Vagina (tissue), 2 donors: ENCODE results near the gene ZNF221. TPM values are rescaled to one million over a fixed set of nuclear protein-coding genes. Genes with fewer than 3 reads are reported as not detected.

Experiments
- DNase-seq, 2 donors: peaks; one replicate each; pipeline ENCODE4 v3.0.0-alpha.2; 2017; ENCODE audit errors: extremely low spot score in 2 of 2
- H3K27ac ChIP-seq: fragments of 200-600 bp; sonication (generic); one replicate; pipeline ENCODE4 v1.5.1; 2019
- H3K27me3 ChIP-seq: fragments of 200-600 bp; sonication (generic); one replicate; pipeline ENCODE4 v1.5.1; 2019
- H3K36me3 ChIP-seq, 2 donors: fragments of 200-600 bp; sonication (generic); one replicate each; pipeline ENCODE4 v1.5.1; 2017 to 2019
- H3K4me1 ChIP-seq: fragments of 200-600 bp; sonication (generic); one replicate; pipeline ENCODE4 v1.5.1; 2019
- H3K4me3 ChIP-seq, 2 donors: fragments of 200-600 bp; sonication (generic); 1 replicate in 1 of 2; 2 replicates in 1 of 2; pipeline ENCODE4 v1.5.1; 2016 to 2019
- H3K9me3 ChIP-seq: fragments of 200-600 bp; sonication (generic); one replicate; pipeline ENCODE4 v1.5.1; 2019
- POLR2A ChIP-seq, 2 donors: fragments of 450-650 bp; IDR thresholded peaks; one replicate each; pipeline ENCODE4 v1.6.1; 2017; ENCODE audit warnings: antibody characterized with exemption in 2 of 2, mild to moderate bottlenecking in 2 of 2, moderate library complexity in 2 of 2
- POLR2AphosphoS5 ChIP-seq, 2 donors: sonication (generic); formaldehyde crosslinking; IDR thresholded peaks; one replicate each; pipeline ENCODE4 v1.9.0; 2017; ENCODE audit warnings: antibody characterized with exemption in 2 of 2, mild to moderate bottlenecking in 2 of 2, low read depth in 1 of 2; ENCODE audit not compliant: insufficient read depth in 1 of 2
- intact Hi-C: fragments of 100-400 bp; cut with DNase I; formaldehyde crosslinking; loops from one replicate; pipeline ENCODE4 v1.15.1; 2023
- small RNA-seq: library from RNA; depleted of rRNA; stranded (forward); fragments of <200 nt; gene quantifications from one replicate; pipeline ENCODE3, GENCODE V24; 2016
- total RNA-seq: library from RNA; depleted of rRNA; stranded (reverse); fragments of >200 nt; gene quantifications from one replicate; pipeline ENCODE4 v1.2.3, GENCODE V29; 2016
- TF ChIP-seq, protein P1 (sequence below), 3 experiments: fragments of 450-650 bp in 2 of 3; fragments of 200-600 bp in 1 of 3; sonication (generic) in 1 of 3; IDR thresholded peaks; one replicate each; pipeline ENCODE4 v1.5.1; 2017 to 2019; ENCODE audit warnings: antibody characterized with exemption in 3 of 3, mild to moderate bottlenecking in 2 of 3, moderate library complexity in 2 of 3

Gene ZNF221
- total RNA-seq, 1 donor from 2014 or later, result 2.7 TPM

- peaks cover 13% of the 10 kb centered on the region for H3K4me1 ChIP-seq
- H3K27ac ChIP-seq, result no peak overlapping the region
- peaks cover 31% of the 10 kb centered on the region for H3K9me3 ChIP-seq
- intact Hi-C loops, result no loop called here
- no peak for TF ChIP-seq POLR2AphosphoS5 (IDR thresholded peaks at IDR 0.05; ENCODE audit: insufficient read depth in 1 of 2, low read depth in 1 of 2)
- no peak for TF ChIP-seq POLR2A (IDR thresholded peaks at IDR 0.05)
- TF ChIP-seq, protein P1, sequence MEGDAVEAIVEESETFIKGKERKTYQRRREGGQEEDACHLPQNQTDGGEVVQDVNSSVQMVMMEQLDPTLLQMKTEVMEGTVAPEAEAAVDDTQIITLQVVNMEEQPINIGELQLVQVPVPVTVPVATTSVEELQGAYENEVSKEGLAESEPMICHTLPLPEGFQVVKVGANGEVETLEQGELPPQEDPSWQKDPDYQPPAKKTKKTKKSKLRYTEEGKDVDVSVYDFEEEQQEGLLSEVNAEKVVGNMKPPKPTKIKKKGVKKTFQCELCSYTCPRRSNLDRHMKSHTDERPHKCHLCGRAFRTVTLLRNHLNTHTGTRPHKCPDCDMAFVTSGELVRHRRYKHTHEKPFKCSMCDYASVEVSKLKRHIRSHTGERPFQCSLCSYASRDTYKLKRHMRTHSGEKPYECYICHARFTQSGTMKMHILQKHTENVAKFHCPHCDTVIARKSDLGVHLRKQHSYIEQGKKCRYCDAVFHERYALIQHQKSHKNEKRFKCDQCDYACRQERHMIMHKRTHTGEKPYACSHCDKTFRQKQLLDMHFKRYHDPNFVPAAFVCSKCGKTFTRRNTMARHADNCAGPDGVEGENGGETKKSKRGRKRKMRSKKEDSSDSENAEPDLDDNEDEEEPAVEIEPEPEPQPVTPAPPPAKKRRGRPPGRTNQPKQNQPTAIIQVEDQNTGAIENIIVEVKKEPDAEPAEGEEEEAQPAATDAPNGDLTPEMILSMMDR (IDR thresholded peaks at IDR 0.05), result no peak
- DNase-seq, result no peak
- no peak overlapping the region for H3K4me3 ChIP-seq
- no peaks in the 10 kb centered on the region for H3K27me3 ChIP-seq
- H3K36me3 ChIP-seq, result peaks cover 26 to 63% of the 10 kb centered on the region in 2 donors
Measured at GRCh38 chr19:44007473-44007872, 56.4 kb downstream of the ZNF221 start.

DNA sequence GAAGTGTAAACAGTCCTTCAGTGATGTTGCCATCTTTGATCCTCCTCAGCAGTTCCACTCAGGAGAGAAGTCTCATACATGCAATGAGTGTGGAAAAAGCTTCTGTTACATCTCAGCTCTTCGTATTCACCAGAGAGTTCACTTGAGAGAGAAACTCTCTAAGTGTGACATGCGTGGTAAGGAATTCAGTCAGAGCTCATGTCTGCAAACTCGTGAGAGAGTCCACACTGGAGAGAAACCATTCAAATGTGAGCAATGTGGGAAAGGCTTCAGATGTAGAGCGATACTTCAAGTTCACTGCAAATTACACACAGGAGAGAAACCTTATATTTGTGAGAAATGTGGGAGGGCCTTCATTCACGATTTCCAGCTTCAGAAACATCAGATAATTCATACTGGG, 59.4 kb downstream of the ZNF221 start:
- DNase-seq, result no peak
- Histone ChIP-seq H3K27me3 (no peaks in the 10 kb centered on the region), H3K27ac (no peak overlapping the region), H3K4me3 (no peak overlapping the region), H3K4me1 (no peaks in the 10 kb centered on the region), H3K9me3 (peaks cover 42% of the 10 kb centered on the region), H3K36me3 (peaks cover 26 to 67% of the 10 kb centered on the region in 2 donors)
- intact Hi-C loops, result no loop called here
- TF ChIP-seq POLR2AphosphoS5 (IDR thresholded peaks at IDR 0.05; ENCODE audit: insufficient read depth in 1 of 2, low read depth in 1 of 2) (no peak), POLR2A (IDR thresholded peaks at IDR 0.05) (no peak)

Small RNAs within 50 kb of the gene (small RNA-seq; reads per million reads assigned to genes)
- gene AC006213.5, result not detected

Other genes with a start within 250 kb of the ZNF221 start
- not detected for gene IRGC, start 235.2 kb upstream of the ZNF221 start, total RNA-seq
- 56.5 TPM for gene SMG9, start 196.3 kb upstream of the ZNF221 start, total RNA-seq
- 16.2 TPM for gene KCNN4, start 170.3 kb upstream of the ZNF221 start, total RNA-seq
- 3.7 TPM for gene LYPD5, start 148.8 kb upstream of the ZNF221 start, total RNA-seq
- 7.9 TPM for gene ZNF283, start 123.9 kb upstream of the ZNF221 start, total RNA-seq
- gene ZNF404, start 67.3 kb upstream of the ZNF221 start, total RNA-seq, result 0.49 TPM
- gene ZNF45, start 15.9 kb upstream of the ZNF221 start, total RNA-seq, result 8.8 TPM
- 8.3 TPM for gene ZNF155, start 33.0 kb downstream of the ZNF221 start, total RNA-seq
- gene ZNF230, start 51.7 kb downstream of the ZNF221 start, total RNA-seq, result 2.0 TPM
- gene ZNF222, start 74.2 kb downstream of the ZNF221 start, total RNA-seq, result 1.7 TPM
- gene ZNF223, start 100.8 kb downstream of the ZNF221 start, total RNA-seq, result 17.7 TPM
- gene ZNF284, start 120.9 kb downstream of the ZNF221 start, total RNA-seq, result 2.2 TPM
- gene ZNF224, start 143.1 kb downstream of the ZNF221 start, total RNA-seq, result 11.8 TPM
- 3.7 TPM for gene ZNF225, start 162.2 kb downstream of the ZNF221 start, total RNA-seq
- gene ZNF234, start 190.3 kb downstream of the ZNF221 start, total RNA-seq, result 11.3 TPM
- gene ZNF226, start 213.9 kb downstream of the ZNF221 start, total RNA-seq, result 11.8 TPM